ENCODE data around the gene ZFYVE28. TPM values are rescaled to one million over a fixed set of nuclear protein-coding genes. Genes with fewer than 3 reads are reported as not detected.

The ZFYVE28 gene
- total and polyA plus RNA-seq, 11 donors = 2.6 to 11.9 (median 5.5) TPM

DNA sequence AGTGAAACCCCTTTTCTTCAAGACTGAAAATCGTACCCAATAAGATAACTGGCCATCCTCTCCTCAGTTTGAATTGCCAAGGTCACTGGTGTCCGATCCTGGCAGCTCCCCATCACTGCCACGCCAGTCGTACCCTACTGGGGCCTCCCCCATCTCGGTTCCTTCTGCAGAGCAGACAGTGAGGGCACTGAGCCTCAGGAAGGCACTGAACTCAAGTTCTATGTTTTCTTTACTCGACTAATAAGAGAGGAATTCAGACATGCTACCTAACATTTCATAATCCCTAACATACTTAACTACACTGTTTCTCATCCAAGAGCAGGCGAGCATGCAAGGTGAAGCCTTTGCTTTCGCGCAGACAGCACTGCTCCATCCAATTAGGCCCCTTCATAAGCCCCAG lies 23.4 kb downstream of the ZFYVE28 start:
- ATAC-seq (no peak), DNase-seq (no peak)
- H3K4me3 ChIP-seq = no peak overlapping the region
- no peak overlapping the region for H3K27ac ChIP-seq
- intact Hi-C loops (cut with DNase I) = no loop called here
- no peaks in the 10 kb centered on the region for H3K27me3 ChIP-seq
- 85 to 92% (median 88%) methylated on average over 9 of the region's 9 CpGs for WGBS, 4 donors
- H3K4me1 ChIP-seq = peaks cover 0 to 11% (median 3%) of the 10 kb centered on the region in 12 donors
- H3K36me3 ChIP-seq = no peaks in the 10 kb centered on the region
- TF ChIP-seq CTCF (IDR thresholded peaks at IDR 0.05) (no peak), POLR2A (IDR thresholded peaks at IDR 0.05) (no peak)
- no peaks in the 10 kb centered on the region for H3K9me3 ChIP-seq

GRCh38 chr4:2394528-2394927 lies 23.9 kb downstream of the ZFYVE28 start:
- no peak for TF ChIP-seq POLR2A (IDR thresholded peaks at IDR 0.05)
- no peak for TF ChIP-seq CTCF (IDR thresholded peaks at IDR 0.05)
- WGBS, 4 donors = 94 to 96% (median 95%) methylated on average over 16 to 17 of the region's 17 CpGs
- peaks cover 0 to 11% (median 3%) of the 10 kb centered on the region in 12 donors for H3K4me1 ChIP-seq
- H3K4me3 ChIP-seq = no peak overlapping the region
- DNase-seq = peak in 1 of 5 donors; percentile 53
- H3K27me3 ChIP-seq = no peaks in the 10 kb centered on the region
- H3K36me3 ChIP-seq = no peaks in the 10 kb centered on the region
- no peak overlapping the region for H3K27ac ChIP-seq
- no peaks in the 10 kb centered on the region for H3K9me3 ChIP-seq
- ATAC-seq = no peak
- intact Hi-C loops (cut with DNase I) = no loop called here

- 30 to 51% (median 33%) methylated on average over 27 to 28 of the region's 28 CpGs for WGBS, 4 donors
- ATAC-seq = peak in 2 of 4 donors; percentile 24 to 47
- intact Hi-C loops (cut with DNase I) = no loop called here
- Histone ChIP-seq H3K4me3 (peak overlapping the region in 3 of 12 donors; percentile 9 to 17 (median 15)), H3K27me3 (no peaks in the 10 kb centered on the region), H3K4me1 (peaks cover 0 to 11% (median 3%) of the 10 kb centered on the region in 12 donors), H3K27ac (no peak overlapping the region), H3K9me3 (no peaks in the 10 kb centered on the region), H3K36me3 (no peaks in the 10 kb centered on the region)
- DNase-seq = no peak
- TF ChIP-seq POLR2A (IDR thresholded peaks at IDR 0.05) = no peak
Measured at GRCh38 chr4:2393353-2394270, 24.8 kb downstream of the ZFYVE28 start.

DNA sequence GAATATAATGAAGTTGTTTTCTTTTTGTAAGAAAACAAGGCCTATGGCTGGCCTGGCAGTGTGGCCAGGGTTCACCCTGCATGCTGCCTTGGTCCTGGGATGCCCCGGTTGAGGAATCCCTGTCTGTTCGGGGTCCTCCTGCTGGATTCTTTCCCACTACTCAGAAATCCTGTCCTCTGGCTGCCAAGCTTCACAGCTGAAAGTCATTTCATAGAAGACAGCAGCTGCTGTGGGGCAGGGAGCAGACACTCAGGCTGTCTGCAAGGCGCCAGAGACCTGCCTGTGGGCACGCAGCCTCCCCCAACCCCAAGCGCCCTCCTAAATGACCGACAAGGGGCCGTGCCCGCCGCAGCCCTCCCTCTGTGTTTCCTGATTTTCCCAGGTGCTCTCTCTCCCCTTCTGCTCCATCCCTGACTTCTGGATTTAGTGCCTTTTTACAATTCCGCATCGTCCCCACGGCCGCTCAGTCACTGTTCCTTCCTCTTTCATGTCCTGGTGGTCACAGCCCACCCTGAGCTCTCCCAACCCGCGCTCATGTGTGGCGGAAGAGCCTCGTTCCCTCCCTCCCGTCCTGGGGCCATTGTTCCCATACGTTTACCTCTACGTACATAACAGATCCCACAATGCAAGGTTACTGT lies 27.5 kb downstream of the ZFYVE28 start:
- intact Hi-C loops (cut with DNase I) = no loop called here
- DNase-seq = no peak
- H3K9me3 ChIP-seq = no peaks in the 10 kb centered on the region
- no peak for TF ChIP-seq POLR2A (IDR thresholded peaks at IDR 0.05)
- TF ChIP-seq CTCF (IDR thresholded peaks at IDR 0.05) = no peak
- no peaks in the 10 kb centered on the region for H3K27me3 ChIP-seq
- no peak overlapping the region for H3K27ac ChIP-seq
- no peaks in the 10 kb centered on the region for H3K36me3 ChIP-seq
- H3K4me3 ChIP-seq = no peak overlapping the region
- H3K4me1 ChIP-seq = peaks cover 0 to 14% (median 3%) of the 10 kb centered on the region in 12 donors
- WGBS, 4 donors = 49 to 70% (median 60%) methylated on average over 20 of the region's 20 CpGs
- ATAC-seq = no peak
